Bone marrow (tissue), 2 donors: ENCODE measurements around the gene FAM162A.
"Not testable (repeated sequence)": the region's sequence is repeated elsewhere in the genome, so short reads cannot be mapped to it uniquely, and the experiment has no call there.

Source experiments
- DNase-seq, 2 donors: peaks; one replicate each; lab custom pipeline; 2025; lab: John Stamatoyannopoulos, UW

The FAM162A gene

DNA sequence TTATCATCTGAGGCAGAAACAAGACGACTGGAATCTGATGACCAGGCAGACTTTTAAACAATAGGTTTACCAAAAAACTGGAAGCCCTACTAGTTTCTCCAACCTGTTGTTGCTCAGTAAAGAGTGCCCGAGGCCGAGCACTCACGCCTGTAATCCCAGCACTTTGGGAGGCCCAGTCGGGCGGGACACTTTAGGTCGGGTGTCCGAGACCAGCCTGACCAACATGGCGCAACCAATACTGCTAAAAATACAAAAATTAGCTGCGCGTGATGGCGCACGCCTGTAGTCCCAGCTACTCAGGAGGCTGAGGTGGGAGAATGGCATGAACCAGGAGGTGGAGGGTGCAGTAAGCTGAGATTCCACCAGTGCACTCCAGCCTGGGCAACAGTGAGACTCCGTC, 33.0 kb downstream of the FAM162A start:
- DNase-seq: no peak

DNA sequence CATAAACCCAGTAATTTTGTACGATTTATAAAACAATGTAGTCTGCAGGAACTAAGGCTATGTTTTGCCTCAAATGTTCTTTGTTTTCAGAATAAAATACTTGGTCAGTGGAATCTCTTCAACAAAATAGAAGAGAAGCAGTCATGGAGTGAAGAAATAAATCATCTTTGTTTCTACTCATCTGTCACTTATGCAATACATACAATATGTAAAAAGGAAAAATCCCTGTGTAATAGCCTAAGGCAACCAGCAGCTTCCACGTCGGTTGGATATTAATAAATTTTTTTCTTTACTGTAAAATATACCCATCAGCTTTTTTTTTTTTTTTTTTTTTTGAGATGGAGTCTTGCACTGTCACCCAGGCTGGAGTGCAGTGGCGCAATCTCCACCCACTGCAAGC, 37.1 kb downstream of the FAM162A start:
- DNase-seq: no peak

DNA sequence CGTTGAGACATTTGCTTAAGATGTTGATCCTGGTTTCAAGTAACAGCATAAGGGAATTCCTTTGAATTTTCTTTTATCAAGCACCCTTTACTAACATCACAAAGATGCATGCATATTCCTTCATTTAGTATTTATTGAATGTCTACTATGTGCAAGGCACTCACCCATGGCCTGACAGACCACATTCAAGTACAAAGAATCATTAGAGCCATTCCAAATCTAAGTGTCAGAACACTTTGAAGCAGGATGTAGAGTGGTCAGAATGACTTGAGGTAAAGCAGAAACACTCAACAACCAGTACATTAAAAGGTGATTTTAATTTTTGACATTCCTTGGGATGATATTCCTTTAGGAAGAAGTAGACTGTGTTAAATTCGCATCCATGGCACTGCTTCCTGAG, 37.9 kb downstream of the FAM162A start:
- no peak for DNase-seq

DNA sequence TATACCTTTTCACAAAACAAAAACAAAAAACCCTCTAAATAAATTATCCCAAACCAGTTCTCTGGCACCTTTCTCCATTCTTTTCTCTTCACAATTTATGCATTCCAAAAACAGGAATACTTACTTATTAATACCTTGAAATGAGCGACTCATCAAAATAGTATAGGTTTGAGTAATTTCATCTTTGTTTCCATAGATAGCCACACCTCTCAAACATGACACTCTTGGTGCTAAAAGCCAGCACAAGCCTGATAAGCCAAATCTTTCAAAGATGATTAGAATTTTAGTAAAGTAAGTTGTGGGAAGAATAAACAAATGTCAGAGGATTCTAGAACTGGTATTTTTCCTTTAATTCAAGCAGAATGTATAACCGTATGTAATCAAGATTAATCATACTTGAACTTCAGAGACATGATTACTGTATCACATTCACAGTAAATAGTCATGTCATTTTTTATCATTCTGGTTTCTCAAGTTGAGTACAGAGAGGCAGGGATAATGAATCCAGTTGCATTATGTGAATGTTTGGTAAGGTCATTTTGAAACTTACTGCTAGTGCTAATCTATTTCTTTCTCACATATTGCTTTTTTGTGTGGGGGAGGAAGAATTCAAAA, 44.0 kb downstream of the FAM162A start:
- DNase-seq: no peak

DNA sequence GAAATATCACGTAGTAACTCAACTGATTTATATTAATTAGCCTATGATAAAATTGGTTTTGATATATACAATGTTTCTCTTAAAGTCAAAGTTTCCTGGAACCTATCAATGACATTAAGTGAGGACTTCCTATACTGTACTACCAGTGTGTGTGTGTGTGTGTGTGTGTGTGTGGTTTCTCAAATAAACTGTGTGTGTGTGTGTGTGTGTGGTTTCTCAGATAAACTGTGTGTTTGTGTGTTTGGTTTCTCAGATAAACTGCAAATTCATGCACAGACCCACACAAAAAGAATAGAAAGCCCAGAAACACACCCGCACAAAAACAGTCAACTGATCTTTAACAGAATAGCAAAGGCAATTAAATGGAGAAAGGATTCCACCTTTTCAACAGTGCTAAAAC, 46.4 kb downstream of the FAM162A start:
- DNase-seq: no peak

DNA sequence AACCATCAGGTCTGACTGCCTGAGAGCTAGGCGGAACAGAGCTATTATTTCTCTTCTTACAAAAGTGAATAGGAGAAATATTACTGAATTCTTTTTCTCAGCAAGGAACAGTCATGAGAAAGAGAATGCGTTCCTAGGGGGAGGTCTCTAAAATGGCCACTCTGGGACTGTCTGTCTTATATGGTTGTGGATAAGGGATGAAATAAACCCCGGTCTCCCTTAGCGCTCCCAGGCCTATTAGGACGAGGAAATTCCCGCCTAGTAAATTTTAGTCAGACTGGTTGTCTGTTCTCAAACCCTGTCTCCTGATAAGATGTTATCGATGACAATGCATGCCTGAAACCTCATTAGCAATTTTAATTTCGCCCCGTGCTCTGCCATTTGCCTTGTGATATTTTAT, 52.0 kb downstream of the FAM162A start:
- DNase-seq: no peak

DNA sequence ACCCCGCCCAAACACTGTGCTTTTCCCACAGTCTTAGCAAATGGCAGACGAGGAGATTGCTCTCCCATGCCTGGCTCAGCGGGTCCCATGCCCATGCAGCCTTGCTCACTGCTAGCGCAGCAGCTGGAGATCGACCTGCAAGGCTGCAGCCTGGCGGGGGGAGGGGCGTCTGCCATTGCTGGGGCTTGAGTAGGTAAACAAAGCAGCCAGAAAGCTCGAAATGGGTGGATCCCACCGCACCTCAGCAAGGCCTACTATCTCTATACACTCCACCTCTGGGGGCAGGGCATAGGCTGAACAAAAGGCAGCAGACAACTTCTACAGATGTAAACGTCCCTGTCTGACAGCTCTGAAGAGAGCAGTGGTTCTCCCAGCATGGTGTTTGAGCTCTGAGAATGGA, 59.1 kb downstream of the FAM162A start:
- DNase-seq: no peak

DNA sequence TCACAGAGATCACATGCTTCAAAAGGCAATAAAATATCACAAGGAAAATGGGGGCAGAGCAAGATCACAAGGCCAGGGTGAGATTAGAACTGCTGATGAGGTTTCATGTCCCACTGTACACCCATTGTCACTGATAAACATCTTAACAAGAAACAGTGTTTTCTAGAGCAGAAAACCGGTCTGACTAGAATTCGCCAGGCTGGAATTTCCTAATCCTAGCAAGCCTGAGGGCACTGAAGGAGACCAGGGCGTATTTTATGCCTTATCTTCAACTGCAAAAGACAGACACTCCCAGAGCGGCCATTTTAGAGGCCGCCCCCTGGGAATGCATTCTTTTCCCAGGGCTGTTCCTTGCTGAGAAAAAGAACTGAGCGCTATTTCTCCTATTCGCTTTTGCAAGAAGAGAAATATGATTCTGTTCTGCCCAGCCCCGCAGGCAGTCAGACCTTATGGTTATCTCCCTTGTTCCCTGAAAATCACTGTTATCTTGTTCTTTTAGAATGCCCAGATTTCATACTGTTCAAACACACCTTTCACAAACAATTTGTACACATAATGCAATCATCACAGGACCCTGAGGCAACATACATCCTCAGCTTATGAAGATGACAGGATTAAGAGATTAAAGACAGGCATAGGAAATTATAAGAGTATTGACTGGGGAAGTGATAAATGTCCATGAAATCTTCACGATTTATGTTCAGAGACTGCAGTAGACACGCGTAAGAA, 59.9 kb downstream of the FAM162A start:
- not testable (repeated sequence) for DNase-seq

DNA sequence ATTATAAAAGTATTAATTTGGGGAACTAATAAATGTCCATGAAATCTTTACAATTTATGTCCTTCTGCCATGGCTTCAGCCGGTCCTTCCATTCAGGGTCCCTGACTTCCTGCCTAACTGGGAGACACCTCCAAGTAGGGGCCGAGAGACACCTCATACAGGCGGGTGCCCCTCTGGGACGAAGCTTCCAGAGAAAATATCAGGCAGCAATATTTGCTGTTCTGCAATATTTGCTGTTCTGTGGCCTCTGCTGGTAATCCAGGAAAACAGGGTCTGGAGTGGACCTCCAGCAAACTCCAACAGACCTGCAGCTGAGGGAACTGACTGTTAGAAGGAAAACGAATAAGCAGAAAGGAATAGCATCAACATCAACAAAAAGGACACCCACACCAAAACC, 60.5 kb downstream of the FAM162A start:
- not testable (repeated sequence) for DNase-seq

DNA sequence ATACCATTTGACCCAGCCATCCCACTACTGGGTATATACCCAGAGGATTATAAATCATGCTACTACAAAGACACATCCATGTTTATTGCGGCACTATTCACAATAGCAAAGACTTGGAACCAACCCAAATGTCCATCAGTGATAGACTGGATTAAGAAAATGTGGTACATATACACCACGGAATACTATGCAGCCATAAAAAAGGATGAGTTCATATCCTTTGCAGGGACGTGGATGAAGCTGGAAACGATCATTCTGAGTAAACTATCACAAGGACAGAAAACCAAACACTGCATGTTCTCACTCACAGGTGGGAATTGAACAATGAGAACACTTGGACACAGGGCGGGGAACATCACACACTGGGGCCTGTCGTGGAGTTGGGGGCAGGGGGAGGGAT, 64.2 kb downstream of the FAM162A start:
- not testable (repeated sequence) for DNase-seq

DNA sequence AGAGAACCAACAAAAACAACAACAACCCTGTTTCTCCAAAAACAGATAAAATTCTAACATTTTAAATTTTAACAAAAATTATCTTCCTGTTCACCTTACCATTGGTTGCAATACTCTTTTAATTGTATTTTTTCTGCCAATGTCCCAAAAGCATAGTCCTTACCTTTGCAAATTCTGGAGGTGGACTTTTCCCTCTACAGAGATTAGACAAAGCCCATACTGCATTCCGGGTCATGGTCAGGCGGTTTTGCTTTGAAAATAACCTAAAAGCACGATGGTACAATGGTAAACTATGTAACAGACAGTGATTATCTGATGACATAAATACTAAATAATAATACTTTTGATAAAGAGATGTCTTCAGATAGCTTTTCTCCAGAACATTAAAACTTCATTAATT, 67.4 kb downstream of the FAM162A start:
- DNase-seq: no peak

DNA sequence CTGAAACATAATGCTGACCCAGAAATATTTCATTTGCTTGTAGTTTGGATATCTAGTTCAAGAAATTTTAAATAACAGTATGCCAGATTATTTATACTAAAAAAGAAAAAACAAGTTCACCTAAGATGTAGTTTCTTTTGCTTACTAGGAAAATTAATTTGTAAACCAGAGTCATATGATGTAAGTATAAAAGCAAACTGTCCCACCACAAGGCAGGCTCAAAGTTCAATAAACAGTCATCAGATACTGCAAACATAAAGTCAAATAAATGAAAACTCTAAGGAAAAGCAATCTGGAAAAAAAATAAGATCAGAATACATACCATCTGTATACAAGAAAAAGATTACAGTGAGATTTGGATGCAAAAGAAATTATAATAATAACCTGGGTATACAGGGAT, 72.1 kb downstream of the FAM162A start:
- DNase-seq: no peak

DNA sequence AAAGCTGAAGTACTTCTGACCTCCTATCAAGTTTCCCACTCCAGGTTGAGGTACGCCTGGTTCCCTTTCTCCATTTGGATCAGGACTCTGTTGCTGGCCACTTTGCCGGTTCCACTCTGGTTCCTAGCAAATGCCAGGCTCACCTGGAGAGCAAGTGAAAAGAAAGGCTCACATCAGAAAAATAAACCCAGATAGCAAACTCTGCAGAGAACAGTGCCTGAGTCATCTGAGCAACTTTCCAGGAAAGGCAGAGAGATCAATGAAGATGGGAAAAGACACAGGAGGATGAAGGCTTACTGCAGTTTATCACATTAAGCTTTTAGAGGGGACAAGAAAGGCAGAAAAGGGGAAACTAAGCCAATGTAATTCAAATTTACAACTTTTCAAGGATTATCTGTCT, 73.7 kb downstream of the FAM162A start:
- DNase-seq: no peak

DNA sequence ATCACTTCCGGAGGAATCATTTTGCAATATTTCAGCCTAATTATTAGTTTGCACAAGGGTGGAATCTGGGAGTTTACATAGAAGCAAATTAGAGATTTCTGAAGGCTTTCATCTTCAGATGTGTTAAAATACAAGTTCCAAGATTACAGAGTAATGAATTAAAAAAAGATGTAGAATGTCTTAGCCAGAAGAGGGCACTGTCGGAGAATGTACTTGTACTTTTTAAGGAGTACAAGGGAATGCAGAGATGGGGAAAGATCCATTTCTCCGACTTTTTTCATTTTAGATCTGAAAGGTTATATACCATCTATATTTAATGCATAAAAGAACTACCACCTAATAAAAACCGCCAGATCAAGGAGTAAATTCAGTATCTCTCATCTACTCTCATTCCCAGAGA, 75.0 kb downstream of the FAM162A start:
- DNase-seq: peak in 1 of 2 donors; percentile 5

DNA sequence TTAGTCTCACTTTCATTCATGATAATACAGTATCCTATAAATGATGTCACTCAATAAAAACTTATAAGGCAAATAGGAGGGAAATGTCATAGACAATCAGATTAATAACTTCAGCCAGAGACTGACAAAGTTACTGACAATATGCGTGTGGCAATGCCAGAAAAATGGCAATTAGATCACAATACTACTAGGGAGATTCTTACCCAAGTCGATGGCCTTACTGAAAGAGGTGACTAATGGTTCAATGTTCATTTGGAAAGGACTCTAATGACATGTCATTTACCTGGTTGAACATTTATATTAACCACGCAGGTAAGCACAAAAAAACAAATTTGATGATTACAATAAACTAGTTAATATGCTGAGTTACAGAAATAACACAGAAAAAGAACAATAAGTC, 77.8 kb downstream of the FAM162A start:
- no peak for DNase-seq
